Transverse colon (tissue), 4 donors: Measurements from ENCODE around the gene LRRC36. TPM values are rescaled to one million over a fixed set of nuclear protein-coding genes. Genes with fewer than 3 reads are reported as not detected.
"Not testable (repeated sequence)": the region's sequence is repeated elsewhere in the genome, so short reads cannot be mapped to it uniquely, and the experiment has no call there.

Source experiments
- DNase-seq: peaks from one replicate; pipeline ENCODE4 v3.0.0-alpha.2; 2019
- H3K27ac ChIP-seq, 4 donors: fragments of 200-600 bp; sonication (generic); 2 replicates each; pipeline ENCODE4 v1.5.1; 2016 to 2018; ENCODE audit warnings: inconsistent platforms in 4 of 4
- H3K27me3 ChIP-seq: fragments of 200-600 bp; sonication (generic); 2 replicates; pipeline ENCODE4 v1.5.1; 2017; ENCODE audit warnings: inconsistent platforms
- H3K36me3 ChIP-seq, 4 donors: fragments of 200-600 bp; sonication (generic); 2 replicates each; pipeline ENCODE4 v1.5.1; 2017 to 2019; ENCODE audit warnings: inconsistent platforms in 4 of 4
- H3K4me1 ChIP-seq, 4 donors: fragments of 200-600 bp; sonication (generic); 2 replicates each; pipeline ENCODE4 v1.5.1; 2017 to 2020; ENCODE audit warnings: inconsistent platforms in 4 of 4
- H3K4me3 ChIP-seq, 4 donors: fragments of 200-600 bp; sonication (generic); 1 replicate in 1 of 4; 2 replicates in 3 of 4; pipeline versions ENCODE4 v1.5.1 to v1.6.1; 2017 to 2019; ENCODE audit warnings: inconsistent platforms in 4 of 4
- H3K9me3 ChIP-seq, 2 donors: fragments of 200-600 bp; sonication (generic); 2 replicates each; pipeline ENCODE4 v1.5.1; 2017 to 2019; ENCODE audit warnings: inconsistent platforms in 2 of 2
- EP300 ChIP-seq: sonication (generic); formaldehyde crosslinking; IDR thresholded peaks from one replicate; pipeline ENCODE4 v1.6.1; 2017; ENCODE audit warnings: antibody characterized with exemption, low read depth
- POLR2A ChIP-seq: fragments of 450-650 bp; IDR thresholded peaks from one replicate; pipeline ENCODE4 v1.6.1; 2016; ENCODE audit warnings: antibody characterized with exemption, mild to moderate bottlenecking, moderate library complexity
- POLR2AphosphoS5 ChIP-seq, 3 donors: sonication (generic); formaldehyde crosslinking; IDR thresholded peaks; one replicate each; pipeline ENCODE4 v1.6.1; 2016; ENCODE audit warnings: antibody characterized with exemption in 3 of 3
- WGBS, 2 donors: methylation state at CpG; one replicate each; pipeline ENCODE4 v1.1.5; 2018; ENCODE audit warnings: low coverage in 1 of 2; 5-methylcytosine and 5-hydroxymethylcytosine counted together
- in situ Hi-C, 4 donors: fragments of 200-750 bp; cut with MboI; loops; one replicate each; pipeline versions ENCODE4 v1.15.0 to v1.15.1; 2017; ENCODE audit warnings: low sequenced_read_pairs in 3 of 4, low pct_ligation_motif_present in 1 of 4, low pct_unique_long_range_greater_than_20kb in 1 of 4
- intact Hi-C: fragments of 100-400 bp; cut with DNase I; formaldehyde crosslinking; loops from one replicate; pipeline ENCODE4 v1.15.1; 2023; ENCODE audit warnings: low total_unique reads
- total RNA-seq, 4 donors: library from RNA; depleted of rRNA; stranded (reverse); fragments of >200 nt; gene quantifications; one replicate each; pipeline ENCODE4 v1.1.0, GENCODE V29; 2016
- TF ChIP-seq, protein P1 (sequence below), 5 experiments: fragments of 200-600 bp in 3 of 5; fragments of 450-650 bp in 2 of 5; sonication (generic) in 3 of 5; IDR thresholded peaks; 1 replicate in 2 of 5; 2 replicates in 3 of 5; pipeline ENCODE4 v1.5.1; 2016 to 2017; ENCODE audit warnings: antibody characterized with exemption in 5 of 5, inconsistent platforms in 3 of 5, mild to moderate bottlenecking in 2 of 5, moderate library complexity in 1 of 5

Gene LRRC36
- total RNA-seq, 4 donors from 2014 or later, result 0.79 TPM; not detected in 3

DNA sequence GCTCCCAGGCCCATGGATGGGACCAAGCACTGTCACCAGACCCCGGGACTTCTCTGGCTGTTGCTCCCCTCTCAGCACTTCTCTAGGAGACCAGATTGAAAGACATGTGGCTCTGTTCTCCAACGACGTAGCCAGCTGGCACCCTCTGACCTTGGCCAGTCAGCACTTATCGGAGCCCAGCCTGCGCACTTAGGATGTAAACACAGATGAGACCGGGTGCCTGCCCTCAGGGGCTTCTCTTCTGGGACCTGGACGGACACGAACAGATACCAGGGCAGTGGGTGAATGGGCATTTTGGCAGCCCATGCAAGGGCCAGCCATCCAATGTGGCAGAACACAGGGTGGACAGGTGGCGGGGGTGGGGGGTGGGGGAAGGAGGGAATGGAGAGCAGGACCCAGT, 83.0 kb downstream of the LRRC36 start:
- 92% methylated on average over 9 of the region's 9 CpGs; no CpG with 5 or more reads in 1 of the 2 donors for WGBS, 2 donors
- TF ChIP-seq POLR2A, result no peak
- no peak for TF ChIP-seq EP300
- no peak for TF ChIP-seq POLR2AphosphoS5 (IDR thresholded peaks at IDR 0.05)
- TF ChIP-seq, protein P1, sequence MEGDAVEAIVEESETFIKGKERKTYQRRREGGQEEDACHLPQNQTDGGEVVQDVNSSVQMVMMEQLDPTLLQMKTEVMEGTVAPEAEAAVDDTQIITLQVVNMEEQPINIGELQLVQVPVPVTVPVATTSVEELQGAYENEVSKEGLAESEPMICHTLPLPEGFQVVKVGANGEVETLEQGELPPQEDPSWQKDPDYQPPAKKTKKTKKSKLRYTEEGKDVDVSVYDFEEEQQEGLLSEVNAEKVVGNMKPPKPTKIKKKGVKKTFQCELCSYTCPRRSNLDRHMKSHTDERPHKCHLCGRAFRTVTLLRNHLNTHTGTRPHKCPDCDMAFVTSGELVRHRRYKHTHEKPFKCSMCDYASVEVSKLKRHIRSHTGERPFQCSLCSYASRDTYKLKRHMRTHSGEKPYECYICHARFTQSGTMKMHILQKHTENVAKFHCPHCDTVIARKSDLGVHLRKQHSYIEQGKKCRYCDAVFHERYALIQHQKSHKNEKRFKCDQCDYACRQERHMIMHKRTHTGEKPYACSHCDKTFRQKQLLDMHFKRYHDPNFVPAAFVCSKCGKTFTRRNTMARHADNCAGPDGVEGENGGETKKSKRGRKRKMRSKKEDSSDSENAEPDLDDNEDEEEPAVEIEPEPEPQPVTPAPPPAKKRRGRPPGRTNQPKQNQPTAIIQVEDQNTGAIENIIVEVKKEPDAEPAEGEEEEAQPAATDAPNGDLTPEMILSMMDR (IDR thresholded peaks at IDR 0.05), result no peak
- intact Hi-C loops (no loop called here), in situ Hi-C loops (no loop called here)
- no peak for DNase-seq
- H3K36me3 ChIP-seq, result no peaks in the 10 kb centered on the region
- no peak overlapping the region for H3K4me3 ChIP-seq
- H3K9me3 ChIP-seq, result no peaks in the 10 kb centered on the region
- no peaks in the 10 kb centered on the region for H3K27me3 ChIP-seq
- H3K4me1 ChIP-seq, result peaks cover 4 to 21% (median 9%) of the 10 kb centered on the region in 4 donors
- no peak overlapping the region for H3K27ac ChIP-seq

DNA sequence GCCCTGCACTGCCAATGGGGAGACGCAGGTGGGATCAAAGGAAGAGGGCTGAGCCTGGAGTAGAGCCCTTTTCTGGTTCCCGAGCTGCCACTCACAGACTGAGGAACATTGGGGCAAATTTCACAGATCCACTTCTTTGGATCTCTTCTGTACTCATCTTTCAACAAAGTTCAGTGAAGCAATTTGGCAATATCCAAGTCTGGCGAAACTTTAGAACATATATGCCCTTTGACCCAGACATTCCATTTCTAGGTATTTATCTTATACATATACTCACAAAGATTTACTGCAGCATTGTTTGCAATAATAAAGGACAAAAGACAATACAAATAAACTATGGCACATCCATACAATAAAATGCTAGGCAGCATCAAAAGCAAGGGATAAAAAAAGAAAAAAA, 84.7 kb downstream of the LRRC36 start:
- no peak overlapping the region for H3K4me3 ChIP-seq
- H3K36me3 ChIP-seq, result no peaks in the 10 kb centered on the region
- no peak for DNase-seq
- intact Hi-C loops (no loop called here), in situ Hi-C loops (no loop called here)
- H3K27me3 ChIP-seq, result no peaks in the 10 kb centered on the region
- no peak overlapping the region for H3K27ac ChIP-seq
- TF ChIP-seq POLR2A (no peak), EP300 (no peak), POLR2AphosphoS5 (IDR thresholded peaks at IDR 0.05) (no peak)
- TF ChIP-seq, protein P1 (IDR thresholded peaks at IDR 0.05), result no peak
- 80% methylated on average over 2 to 3 of the region's 3 CpGs for WGBS, 2 donors
- no peaks in the 10 kb centered on the region for H3K9me3 ChIP-seq
- peaks cover 6 to 28% (median 14%) of the 10 kb centered on the region in 4 donors for H3K4me1 ChIP-seq

DNA sequence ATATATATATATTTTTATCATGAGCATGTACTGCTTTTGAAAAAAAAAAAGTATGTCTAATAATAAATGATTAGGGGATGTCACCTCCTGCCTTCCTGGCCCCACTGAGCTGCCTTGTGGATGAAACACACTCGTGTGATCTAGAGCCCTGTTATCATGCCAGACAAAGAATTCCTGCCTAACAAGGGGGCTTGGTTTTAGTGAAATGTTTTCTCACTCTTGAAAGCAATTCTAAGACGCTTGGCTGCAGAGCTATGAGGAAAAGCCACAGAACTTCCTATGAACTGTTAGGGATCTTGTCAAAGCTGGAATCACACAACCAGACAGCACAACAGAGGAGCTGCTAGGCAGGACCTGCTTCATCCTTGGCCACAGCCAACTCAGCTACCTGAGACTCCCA, 85.7 kb downstream of the LRRC36 start:
- Histone ChIP-seq H3K36me3 (no peaks in the 10 kb centered on the region), H3K4me1 (peaks cover 13 to 30% (median 14%) of the 10 kb centered on the region in 4 donors), H3K27ac (no peak overlapping the region), H3K9me3 (no peaks in the 10 kb centered on the region), H3K4me3 (no peak overlapping the region), H3K27me3 (no peaks in the 10 kb centered on the region)
- 40 to 57% methylated on average over 1 to 2 of the region's 2 CpGs for WGBS, 2 donors
- no peak for TF ChIP-seq EP300
- no peak for TF ChIP-seq POLR2AphosphoS5 (IDR thresholded peaks at IDR 0.05)
- TF ChIP-seq POLR2A, result no peak
- TF ChIP-seq, protein P1 (IDR thresholded peaks at IDR 0.05), result no peak
- DNase-seq, result no peak
- intact Hi-C loops, result no loop called here
- in situ Hi-C loops, result no loop called here

DNA sequence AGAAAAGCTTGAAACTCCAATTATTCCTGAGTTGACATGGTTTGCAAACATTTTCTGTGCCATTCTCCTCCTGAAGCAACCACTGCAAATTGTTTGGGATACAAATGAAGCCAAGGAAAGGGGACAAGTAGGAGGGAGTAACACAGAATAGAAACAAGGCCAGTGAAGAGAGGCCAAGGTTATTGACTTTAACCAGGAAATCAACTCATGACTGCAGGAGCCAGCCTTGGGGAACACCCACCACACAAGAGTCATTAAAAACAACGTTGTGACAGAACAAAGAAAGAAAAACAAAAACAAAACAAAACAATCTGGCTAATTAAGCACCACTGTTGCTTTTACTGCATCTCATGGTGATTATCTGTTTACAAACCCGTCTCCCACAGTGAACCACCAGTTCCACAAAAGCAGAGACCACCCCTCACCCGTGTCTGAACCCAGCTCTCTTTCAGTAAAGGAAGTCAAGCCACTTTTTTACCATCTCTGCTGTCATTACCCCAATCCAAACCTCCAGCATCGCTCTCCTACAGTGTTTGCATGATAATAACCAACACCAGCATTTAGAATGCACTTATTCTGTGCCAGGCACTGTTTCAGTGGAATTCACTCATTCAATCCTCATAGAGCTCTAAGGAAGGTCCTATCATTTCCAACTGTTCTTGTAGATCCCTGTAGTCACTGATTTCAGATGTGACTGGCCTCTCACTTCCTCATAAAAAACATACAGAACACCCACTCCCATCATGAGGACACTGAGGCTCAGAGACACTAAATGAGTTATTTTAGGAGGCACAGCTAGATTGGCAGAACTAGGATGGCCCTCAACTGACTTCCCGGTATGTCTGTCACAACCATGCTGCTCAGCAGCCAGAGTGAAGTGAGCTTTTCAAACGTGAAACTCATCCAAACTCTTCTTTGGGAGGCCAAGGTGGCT, 87.6 kb downstream of the LRRC36 start:
- intact Hi-C loops (no loop called here), in situ Hi-C loops (no loop called here)
- Histone ChIP-seq H3K27me3 (no peaks in the 10 kb centered on the region), H3K9me3 (no peaks in the 10 kb centered on the region), H3K27ac (peak overlapping the region in 2 of 4 donors; percentile 13 to 66), H3K36me3 (no peaks in the 10 kb centered on the region), H3K4me3 (no peak overlapping the region), H3K4me1 (peaks cover 13 to 28% (median 14%) of the 10 kb centered on the region in 4 donors)
- no peak for TF ChIP-seq POLR2AphosphoS5 (IDR thresholded peaks at IDR 0.05)
- no peak for TF ChIP-seq EP300
- TF ChIP-seq POLR2A, result no peak
- TF ChIP-seq, protein P1 (IDR thresholded peaks at IDR 0.05), result no peak
- 50 to 54% methylated on average over 4 to 6 of the region's 6 CpGs for WGBS, 2 donors
- DNase-seq, result no peak

DNA sequence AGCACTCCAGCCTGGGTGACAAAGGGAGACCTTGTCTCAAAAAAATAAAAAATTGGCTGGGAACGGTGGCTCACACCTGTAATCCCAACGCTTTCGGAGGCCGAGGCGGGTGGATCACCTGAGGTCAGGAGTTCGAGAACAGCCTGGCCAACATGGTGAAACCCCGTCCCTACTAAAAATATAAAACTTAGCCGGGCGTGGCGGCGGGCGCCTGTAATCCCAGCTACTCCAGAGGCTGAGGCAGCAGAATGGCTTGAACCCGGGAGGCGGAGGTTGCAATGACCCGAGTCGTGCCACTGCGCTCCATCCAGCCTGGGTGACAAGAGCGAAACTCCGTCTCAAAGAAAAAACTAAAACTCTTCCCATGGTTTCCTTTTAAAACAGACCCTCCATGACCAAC, 88.8 kb downstream of the LRRC36 start:
- H3K9me3 ChIP-seq, DNase-seq, H3K36me3 ChIP-seq, intact Hi-C loops, H3K27me3 ChIP-seq, in situ Hi-C loops: not testable (repeated sequence)
- whole genome bisulfite sequencing, 2 donors, result 89 to 93% methylated on average over 6 to 19 of the region's 19 CpGs
- Histone ChIP-seq H3K4me1 (peaks cover 13 to 28% (median 14%) of the 10 kb centered on the region in 4 donors), H3K4me3 (peak overlapping the region in 3 of 4 donors; percentile 64 to 85 (median 65)), H3K27ac (peak overlapping the region; percentile 78 to 86 (median 82))
